Naive thymus-derived CD8-positive, alpha-beta T cell (primary cell): ENCODE results near the gene PLA2G2D. TPM values are rescaled to one million over a fixed set of nuclear protein-coding genes. Genes with fewer than 3 reads are reported as not detected.

Experiments used
- ATAC-seq, 2 donors: fragments of 150-1000 bp; cut with Tn5 transposase in 1 of 2; sonication (Bioruptor Pico), chemical (Tn5 transposase) in 1 of 2; 1 replicate in 1 of 2; 2 replicates in 1 of 2; pipeline ENCODE4 v1.10.0; 2021; ENCODE audit warnings: mild to moderate bottlenecking in 2 of 2, moderate library complexity in 2 of 2
- POLR2A ChIA-PET: fragments of 350-600 bp; sonication (Branson Sonifier 250); formaldehyde crosslinking; loops from one replicate; lab custom pipeline; 2021; ENCODE audit warnings: antibody characterized with exemption; lab: Charles Lee
- DNase-seq, 10 donors: peaks; one replicate each; pipeline versions ENCODE4 v3.0.0 to v3.0.0-alpha.2; 2020 to 2022
- H3K27ac Mint-ChIP-seq, 10 donors: one replicate each; pipeline ENCODE4 v1.8.0; 2020 to 2022; ENCODE audit warnings: mild to moderate bottlenecking in 10 of 10, mixed read lengths in 10 of 10, moderate library complexity in 4 of 10, inconsistent platforms in 1 of 10
- H3K27me3 Mint-ChIP-seq, 5 donors: one replicate each; pipeline ENCODE4 v1.8.0; 2021 to 2022; ENCODE audit warnings: mixed read lengths in 5 of 5
- H3K36me3 Mint-ChIP-seq, 3 donors: one replicate each; pipeline ENCODE4 v1.8.0; 2020 to 2022; ENCODE audit warnings: mixed read lengths in 3 of 3, mild to moderate bottlenecking in 2 of 3, inconsistent platforms in 1 of 3
- H3K4me1 Mint-ChIP-seq, 4 donors: one replicate each; pipeline ENCODE4 v1.8.0; 2021 to 2022; ENCODE audit warnings: mixed read lengths in 4 of 4
- H3K4me3 Mint-ChIP-seq, 10 donors: one replicate each; pipeline ENCODE4 v1.8.0; 2020 to 2022; ENCODE audit warnings: mild to moderate bottlenecking in 10 of 10, mixed read lengths in 10 of 10, moderate library complexity in 6 of 10, inconsistent platforms in 1 of 10
- H3K9me3 Mint-ChIP-seq, 9 donors: one replicate each; pipeline ENCODE4 v1.8.0; 2020 to 2022; ENCODE audit warnings: mixed read lengths in 9 of 9, mild to moderate bottlenecking in 3 of 9, inconsistent platforms in 1 of 9, moderate library complexity in 1 of 9
- polyA plus RNA-seq, 3 donors: library from polyadenylated mRNA; unstranded; fragments of 300-500 nt; fragmentation: Illumina TruSeq; gene quantifications; one replicate each; pipeline ENCODE4 v1.2.3, GENCODE V29; 2021
- total RNA-seq, 8 experiments: library from RNA in 2 of 8; stranded (reverse) in 2 of 8; gene quantifications; one replicate each; pipeline ENCODE4 v1.2.3 and lab custom pipeline; 2021 to 2026

PLA2G2D gene
- total and polyA plus RNA-seq, 5 experiments from 2014 or later: not detected

DNA sequence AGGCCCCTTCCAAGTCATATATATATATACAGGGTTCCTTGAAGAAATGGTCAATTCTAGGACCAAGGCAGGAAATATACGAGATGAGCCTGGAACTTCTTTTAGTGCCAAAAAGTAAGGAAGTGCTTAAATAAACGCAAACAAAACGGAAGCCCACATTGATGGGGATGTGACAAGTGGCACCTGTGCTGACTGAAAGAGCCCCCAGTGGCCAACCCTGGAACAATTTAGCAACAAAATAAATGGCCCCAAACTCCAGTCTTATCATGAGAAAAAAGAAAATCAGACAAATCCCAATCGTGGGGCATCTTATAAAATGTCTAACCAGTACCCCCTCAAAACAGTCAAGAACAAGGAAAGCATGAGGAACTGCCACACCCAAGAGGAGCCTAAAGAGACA lies 31.7 kb downstream of the PLA2G2D start:
- Mint-ChIP-seq H3K27ac (no peak overlapping the region), H3K4me1 (peaks cover 0 to 2% (median 0%) of the 10 kb centered on the region in 4 donors), H3K27me3 (peaks cover under 1 to 30% (median 7%) of the 10 kb centered on the region in 5 donors), H3K36me3 (no peaks in the 10 kb centered on the region), H3K4me3 (no peak overlapping the region), H3K9me3 (no peaks in the 10 kb centered on the region)
- ATAC-seq (no peak), DNase-seq (no peak)
- POLR2A ChIA-PET: no interaction called here

DNA sequence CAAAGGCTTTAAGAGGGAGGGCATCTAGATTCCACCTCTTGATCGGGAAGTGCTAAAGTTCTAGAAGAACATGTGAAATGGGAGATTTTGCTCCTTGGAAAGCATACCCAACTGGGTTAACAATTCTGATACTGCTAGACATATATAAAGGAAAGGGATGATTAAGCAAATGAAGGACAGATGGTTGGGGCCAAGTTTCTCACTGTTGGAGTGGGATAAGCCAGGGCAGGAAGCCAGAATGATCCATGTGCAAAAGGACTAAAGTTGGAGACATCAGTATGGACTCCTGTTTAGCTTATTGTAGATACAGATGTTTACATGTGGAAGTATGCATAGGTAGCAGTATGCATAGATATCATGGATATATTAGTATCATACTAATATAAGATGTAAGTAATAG lies 32.5 kb downstream of the PLA2G2D start:
- POLR2A ChIA-PET: no interaction called here
- ATAC-seq (no peak), DNase-seq (no peak)
- peaks cover 0 to 28% (median 8%) of the 10 kb centered on the region in 5 donors for H3K27me3 Mint-ChIP-seq
- no peaks in the 10 kb centered on the region for H3K36me3 Mint-ChIP-seq
- H3K4me1 Mint-ChIP-seq: peaks cover 0 to 6% (median 1%) of the 10 kb centered on the region in 4 donors
- peaks cover 0 to 1% (median 0%) of the 10 kb centered on the region in 9 donors for H3K9me3 Mint-ChIP-seq
- H3K27ac Mint-ChIP-seq: no peak overlapping the region
- H3K4me3 Mint-ChIP-seq: no peak overlapping the region

DNA sequence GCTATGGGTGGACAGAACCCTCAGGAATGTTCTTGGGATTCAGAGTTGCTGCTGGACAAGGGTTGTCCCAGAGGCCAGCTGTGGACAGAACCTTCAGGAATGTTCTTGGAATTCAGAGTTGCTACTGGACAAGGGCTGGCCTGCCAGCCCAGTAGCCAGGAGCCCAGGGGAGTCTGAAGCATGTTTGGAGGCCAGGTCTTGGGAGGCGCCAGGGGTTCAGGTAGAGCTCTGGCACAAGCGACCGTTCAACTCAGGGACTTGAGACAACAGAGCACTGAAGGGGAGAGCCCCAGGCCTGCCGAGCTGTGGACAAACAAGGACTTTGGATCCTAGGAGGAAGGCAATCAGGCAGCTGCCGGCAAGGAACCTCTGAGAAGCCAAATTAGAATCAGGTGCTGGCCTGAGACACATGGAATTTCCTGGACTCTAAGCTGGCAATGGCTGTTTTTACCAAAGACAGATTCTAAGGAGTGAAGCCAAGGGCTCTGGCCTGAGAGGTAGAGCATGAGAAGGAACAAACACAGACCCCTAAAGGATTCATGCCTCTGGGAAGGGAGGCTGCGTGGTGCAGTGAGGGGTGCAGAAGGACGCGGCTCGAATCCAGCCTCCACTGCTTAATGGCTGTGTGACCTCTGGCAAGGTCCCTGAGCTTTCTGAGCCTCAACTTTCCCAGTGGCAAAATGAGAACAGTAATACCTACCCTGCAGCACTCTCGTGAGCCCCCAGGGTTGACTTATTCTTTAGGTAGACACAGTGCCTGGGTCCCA lies 36.0 kb downstream of the PLA2G2D start:
- DNase-seq (no peak), ATAC-seq (no peak)
- Mint-ChIP-seq H3K27ac (no peak overlapping the region), H3K4me1 (peaks cover 10 to 30% (median 14%) of the 10 kb centered on the region in 4 donors), H3K27me3 (peaks cover 5 to 49% (median 26%) of the 10 kb centered on the region in 5 donors), H3K9me3 (peaks cover 0 to 1% (median 0%) of the 10 kb centered on the region in 9 donors), H3K36me3 (no peaks in the 10 kb centered on the region), H3K4me3 (no peak overlapping the region)
- POLR2A ChIA-PET: no interaction called here

DNA sequence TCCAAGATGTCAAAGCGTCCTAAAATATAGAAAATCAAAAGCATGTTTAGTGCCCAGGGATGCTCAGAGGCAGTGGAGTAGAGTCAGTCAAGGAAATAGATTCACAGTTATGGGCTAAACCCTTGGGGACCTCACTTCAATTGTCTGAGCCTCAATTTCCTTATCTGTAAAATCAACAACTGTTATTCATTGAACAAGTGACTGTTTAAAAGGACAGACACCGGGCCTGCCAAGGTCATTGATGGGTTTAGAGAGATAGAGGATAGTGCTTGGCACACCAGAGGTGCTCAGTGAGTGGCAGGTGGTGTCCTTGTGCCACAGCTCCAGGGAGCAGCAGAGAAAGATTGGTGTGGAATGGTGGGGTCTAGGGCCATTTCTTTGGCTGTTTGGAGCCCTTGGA lies 36.6 kb downstream of the PLA2G2D start:
- no peak for ATAC-seq
- no peak for DNase-seq
- Mint-ChIP-seq H3K4me3 (no peak overlapping the region), H3K9me3 (peaks cover 0 to 1% (median 0%) of the 10 kb centered on the region in 9 donors), H3K27ac (no peak overlapping the region), H3K4me1 (peaks cover 15 to 36% (median 19%) of the 10 kb centered on the region in 4 donors), H3K27me3 (peaks cover 11 to 53% (median 32%) of the 10 kb centered on the region in 5 donors), H3K36me3 (no peaks in the 10 kb centered on the region)
- POLR2A ChIA-PET: no interaction called here

DNA sequence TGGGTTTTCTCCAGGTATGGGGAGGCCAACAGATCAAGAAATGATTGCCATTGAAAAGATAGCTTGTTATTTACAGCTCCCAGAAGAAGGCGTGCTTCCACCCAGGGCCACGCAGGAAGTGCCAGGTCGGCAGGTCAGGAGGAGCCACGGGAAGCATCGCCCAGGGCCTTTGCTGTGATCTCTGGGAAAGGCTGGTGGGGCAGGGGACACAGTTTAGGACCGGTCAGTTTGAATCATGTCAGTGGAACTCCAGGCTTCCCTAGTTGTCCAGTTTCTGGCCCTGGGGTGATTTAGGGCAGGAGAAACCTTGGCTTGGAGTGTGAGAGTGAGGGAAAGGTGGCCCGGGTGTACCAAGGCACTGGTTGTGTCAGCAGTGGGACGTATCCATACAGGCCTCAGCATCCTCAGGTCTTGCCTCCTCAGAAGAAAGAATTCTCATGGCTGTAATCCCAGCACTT lies 38.0 kb downstream of the PLA2G2D start:
- Mint-ChIP-seq H3K4me1 (peaks cover 15 to 42% (median 20%) of the 10 kb centered on the region in 4 donors), H3K4me3 (peak overlapping the region in 1 of 10 donors; percentile 38), H3K36me3 (no peaks in the 10 kb centered on the region), H3K27me3 (peaks cover 17 to 55% (median 35%) of the 10 kb centered on the region in 5 donors), H3K27ac (peak overlapping the region in 2 of 10 donors; percentile 43 to 53), H3K9me3 (peaks cover 0 to 1% (median 0%) of the 10 kb centered on the region in 9 donors)
- no peak for ATAC-seq
- no peak for DNase-seq
- POLR2A ChIA-PET: no interaction called here

DNA sequence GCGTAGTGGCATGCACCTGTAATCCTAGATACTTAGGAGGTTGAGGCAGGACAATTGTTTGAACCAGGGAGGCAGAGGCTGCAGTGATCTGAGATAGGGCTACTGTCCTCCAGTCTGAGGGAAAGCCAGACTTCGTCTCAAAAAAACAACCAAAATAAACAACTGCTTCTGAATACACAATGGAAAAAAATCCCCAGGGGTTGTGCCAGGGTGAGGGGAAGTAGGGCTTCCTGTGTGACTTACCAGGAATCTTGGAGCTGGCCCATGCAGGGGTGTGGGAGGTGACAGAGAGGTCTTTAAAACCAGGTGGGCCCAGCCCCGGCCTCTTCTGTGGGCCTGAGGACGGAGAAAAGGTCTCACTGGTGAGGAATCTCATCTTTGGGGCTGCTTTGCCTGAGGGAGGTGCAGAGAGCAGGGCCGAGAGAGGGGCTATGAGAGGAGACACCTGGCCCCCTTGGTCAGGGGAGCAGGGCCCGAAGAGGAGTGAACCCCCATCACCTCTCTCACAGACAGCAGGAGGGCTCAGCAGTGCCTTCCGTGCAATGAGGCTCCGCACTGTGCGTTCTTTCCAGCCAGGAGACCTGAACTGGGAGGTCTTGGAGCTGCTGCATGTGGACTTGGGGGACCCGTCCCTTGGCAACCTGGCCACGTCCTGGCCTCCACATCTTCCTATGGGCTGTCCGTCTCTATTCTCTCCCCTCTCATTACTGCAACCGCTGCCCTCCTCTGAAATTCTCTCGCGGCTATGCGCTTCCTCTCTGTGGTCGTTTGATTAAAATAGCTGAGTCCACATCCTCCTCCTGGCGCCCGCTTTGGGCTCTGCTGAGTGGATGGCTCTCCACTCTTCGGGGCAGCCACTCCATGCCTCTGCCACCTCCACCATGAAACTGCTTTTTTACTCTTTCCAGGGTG lies 38.6 kb downstream of the PLA2G2D start:
- peaks cover 0 to 1% (median 0%) of the 10 kb centered on the region in 9 donors for H3K9me3 Mint-ChIP-seq
- POLR2A ChIA-PET: no interaction called here
- H3K27me3 Mint-ChIP-seq: peaks cover 17 to 55% (median 35%) of the 10 kb centered on the region in 5 donors
- ATAC-seq (no peak), DNase-seq (peak in 1 of 10 donors; percentile 7)
- peak overlapping the region in 2 of 10 donors; percentile 11 to 38 for H3K4me3 Mint-ChIP-seq
- no peaks in the 10 kb centered on the region for H3K36me3 Mint-ChIP-seq
- H3K4me1 Mint-ChIP-seq: peaks cover 15 to 42% (median 20%) of the 10 kb centered on the region in 4 donors
- H3K27ac Mint-ChIP-seq: peak overlapping the region in 2 of 10 donors; percentile 43 to 53

DNA sequence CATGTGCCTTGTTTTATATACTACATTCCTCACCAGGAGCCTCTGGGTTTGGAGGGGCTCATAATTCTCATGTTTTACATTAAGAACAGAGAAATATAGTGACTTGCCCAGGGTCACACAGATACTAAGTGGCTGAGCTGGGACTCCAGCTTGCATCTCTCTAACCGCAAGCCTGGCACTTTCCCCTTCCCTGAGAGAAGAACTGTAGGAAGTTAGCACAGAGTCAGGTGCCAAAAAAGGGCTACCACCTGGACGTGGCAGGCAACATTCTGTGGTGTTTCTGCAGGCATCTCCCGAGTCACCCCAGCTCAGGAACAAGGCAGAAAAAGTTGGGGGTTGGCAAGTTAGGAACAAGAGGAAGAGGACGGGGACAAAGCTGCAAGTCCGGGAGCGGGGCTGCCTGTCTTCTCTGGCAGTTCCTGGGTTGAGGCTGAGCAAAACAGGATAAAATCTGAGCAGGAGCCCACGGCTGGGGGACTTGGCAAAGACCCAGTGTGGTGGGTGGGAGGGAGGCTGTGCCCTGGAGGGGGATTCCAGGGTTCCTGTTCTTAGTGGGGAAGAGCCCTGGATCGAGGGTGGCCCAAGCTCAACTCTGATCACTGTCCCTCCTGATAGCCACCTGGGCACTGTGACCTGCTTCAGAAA lies 39.6 kb downstream of the PLA2G2D start:
- peaks cover 15 to 44% (median 20%) of the 10 kb centered on the region in 4 donors for H3K4me1 Mint-ChIP-seq
- H3K27ac Mint-ChIP-seq: no peak overlapping the region

DNA sequence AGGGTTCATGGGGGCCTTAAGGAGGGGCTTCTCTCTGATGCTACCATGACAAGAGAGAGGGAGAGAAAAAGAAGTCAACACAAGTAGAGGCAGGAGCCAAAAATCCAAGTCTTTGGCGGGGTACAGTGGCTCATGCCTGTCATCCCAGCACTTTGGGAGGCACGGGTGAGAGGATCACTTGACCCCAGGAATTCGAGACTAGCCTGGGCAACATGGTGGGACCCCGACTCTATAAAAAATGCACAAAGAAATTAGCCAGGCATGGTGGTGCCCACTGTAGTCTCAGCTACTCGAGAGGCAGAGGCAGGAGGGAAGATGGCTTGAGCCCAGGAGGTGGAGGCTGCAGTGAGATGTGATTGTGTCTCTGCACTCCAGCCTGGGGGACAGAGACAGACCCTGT lies 40.6 kb downstream of the PLA2G2D start:
- peaks cover 17 to 52% (median 35%) of the 10 kb centered on the region in 5 donors for H3K27me3 Mint-ChIP-seq
- H3K27ac Mint-ChIP-seq: peak overlapping the region in 2 of 10 donors; percentile 54 to 56
- peaks cover 15 to 48% (median 20%) of the 10 kb centered on the region in 4 donors for H3K4me1 Mint-ChIP-seq
- ATAC-seq (no peak), DNase-seq (no peak)
- no peaks in the 10 kb centered on the region for H3K36me3 Mint-ChIP-seq
- peaks cover 0 to 1% (median 0%) of the 10 kb centered on the region in 9 donors for H3K9me3 Mint-ChIP-seq
- POLR2A ChIA-PET: interaction anchor here (0.7 kb wide), 1 partner anchor 73 kb away, joined by 5 read pairs; no protein-coding TSS in a partner anchor
- no peak overlapping the region for H3K4me3 Mint-ChIP-seq

More for the DNA sequence above, 39.6 kb downstream of the PLA2G2D start:
- Mint-ChIP-seq H3K36me3 (no peaks in the 10 kb centered on the region), H3K27me3 (peaks cover 17 to 55% (median 35%) of the 10 kb centered on the region in 5 donors), H3K4me3 (no peak overlapping the region), H3K9me3 (peaks cover 0 to 1% (median 0%) of the 10 kb centered on the region in 9 donors)
- POLR2A ChIA-PET: interaction anchor here (0.7 kb wide), 1 partner anchor 72 kb away, joined by 5 read pairs; no protein-coding TSS in a partner anchor
- no peak for ATAC-seq
- no peak for DNase-seq

DNA sequence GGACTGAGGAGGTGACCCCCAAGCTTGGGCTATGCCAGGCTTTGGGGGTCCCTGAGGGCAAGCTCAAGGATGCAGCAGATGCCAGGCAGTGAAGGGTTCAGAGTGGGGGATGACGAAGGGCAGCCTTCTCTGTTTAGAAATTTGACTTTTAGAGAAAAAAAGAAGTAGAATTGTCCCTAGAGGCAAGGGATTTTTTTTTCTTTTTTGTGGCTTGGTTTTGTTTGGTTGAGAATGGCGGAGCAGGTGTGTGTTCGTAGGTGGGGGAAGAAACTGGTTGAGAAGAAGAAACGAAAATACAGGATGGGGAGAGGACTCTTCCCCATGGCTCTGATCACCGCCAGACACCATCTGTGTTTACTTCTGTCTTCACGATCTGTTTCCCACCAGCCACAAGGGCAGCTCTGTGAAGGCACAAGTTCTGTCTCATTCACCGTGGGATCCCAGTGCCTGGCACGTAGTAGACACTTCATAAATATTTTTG lies 41.1 kb downstream of the PLA2G2D start:
- peaks cover 0 to 1% (median 0%) of the 10 kb centered on the region in 9 donors for H3K9me3 Mint-ChIP-seq

DNA sequence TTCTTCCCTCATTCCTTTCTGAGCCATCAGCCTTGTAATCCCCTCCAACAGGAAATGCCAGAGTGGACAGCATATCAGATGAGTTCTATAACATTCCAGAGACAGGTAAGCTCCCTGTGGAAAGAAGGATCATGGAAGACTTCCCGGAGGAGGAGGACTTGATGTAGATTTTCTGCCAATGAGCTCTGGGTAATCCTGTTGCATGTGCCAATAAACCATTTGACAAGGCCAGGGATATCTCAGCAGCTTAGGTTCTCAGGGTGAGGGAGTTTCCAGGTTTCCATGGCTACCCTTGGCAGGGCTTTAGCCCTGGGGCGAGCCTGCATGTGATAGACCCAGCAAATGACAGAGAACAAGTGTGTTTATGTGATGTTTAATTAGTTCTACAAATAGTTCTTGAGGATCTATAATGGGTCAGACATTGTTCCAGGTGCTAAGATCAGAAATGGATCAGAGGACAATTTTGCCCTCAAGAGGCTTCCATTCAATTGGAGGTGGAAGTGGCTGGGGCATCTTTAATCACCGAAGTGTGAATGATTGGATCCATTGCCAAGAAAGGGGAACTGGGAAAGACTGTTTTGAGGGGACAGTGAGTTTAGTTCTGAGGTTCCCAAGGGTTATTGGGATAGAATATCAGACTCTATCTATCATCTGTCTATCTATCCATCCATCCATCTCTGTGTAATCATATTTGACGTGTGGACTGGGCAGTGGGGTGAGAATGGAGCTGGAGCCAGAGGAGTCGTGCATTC lies 42.5 kb downstream of the PLA2G2D start:
- no peaks in the 10 kb centered on the region for H3K9me3 Mint-ChIP-seq
- no peak overlapping the region for H3K27ac Mint-ChIP-seq
- POLR2A ChIA-PET: no interaction called here
- peaks cover 17 to 41% (median 32%) of the 10 kb centered on the region in 5 donors for H3K27me3 Mint-ChIP-seq
- peaks cover 13 to 54% (median 20%) of the 10 kb centered on the region in 4 donors for H3K4me1 Mint-ChIP-seq
- ATAC-seq (no peak), DNase-seq (no peak)
- no peak overlapping the region for H3K4me3 Mint-ChIP-seq
- H3K36me3 Mint-ChIP-seq: no peaks in the 10 kb centered on the region

More for the DNA sequence above, 41.1 kb downstream of the PLA2G2D start:
- ATAC-seq (no peak), DNase-seq (no peak)
- POLR2A ChIA-PET: no interaction called here
- H3K27ac Mint-ChIP-seq: peak overlapping the region in 3 of 10 donors; percentile 17 to 56 (median 54)
- no peak overlapping the region for H3K4me3 Mint-ChIP-seq
- H3K36me3 Mint-ChIP-seq: no peaks in the 10 kb centered on the region
- peaks cover 17 to 51% (median 35%) of the 10 kb centered on the region in 5 donors for H3K27me3 Mint-ChIP-seq
- peaks cover 15 to 51% (median 20%) of the 10 kb centered on the region in 4 donors for H3K4me1 Mint-ChIP-seq

DNA sequence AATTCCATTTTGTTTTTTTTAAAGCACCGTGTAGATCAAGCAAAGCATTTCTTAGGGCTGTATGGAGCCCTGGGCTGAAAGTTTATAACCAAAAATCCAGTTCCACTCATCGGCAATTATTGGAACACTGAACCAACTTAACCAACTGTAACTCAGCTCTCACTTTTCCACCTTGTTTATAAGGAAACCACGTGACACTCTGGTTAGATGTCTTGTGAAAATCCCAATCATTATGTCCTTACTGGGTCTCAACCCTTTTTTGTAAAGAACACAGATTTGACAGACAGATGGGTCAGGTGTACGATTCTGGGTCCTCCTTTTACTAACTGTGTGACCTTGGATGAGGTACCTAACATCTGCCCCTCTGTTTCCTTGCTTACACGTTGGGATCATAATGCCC lies 43.1 kb downstream of the PLA2G2D start:
- no peak for DNase-seq
- POLR2A ChIA-PET: interaction anchor here (0.6 kb wide), 1 partner anchor 18 kb away, joined by 3 read pairs; no protein-coding TSS in a partner anchor
- Mint-ChIP-seq H3K4me3 (no peak overlapping the region), H3K4me1 (peaks cover 12 to 50% (median 17%) of the 10 kb centered on the region in 4 donors), H3K27ac (no peak overlapping the region), H3K9me3 (no peaks in the 10 kb centered on the region), H3K27me3 (peaks cover 17 to 35% (median 28%) of the 10 kb centered on the region in 5 donors), H3K36me3 (no peaks in the 10 kb centered on the region)
- ATAC-seq: no peak
